Measurements from ENCODE around the gene ST6GALNAC4. TPM values are rescaled to one million over a fixed set of nuclear protein-coding genes. Genes with fewer than 3 reads are reported as not detected.

ST6GALNAC4 gene
- total RNA-seq, 1 experiment from 2014 or later, result 25.7 TPM

DNA sequence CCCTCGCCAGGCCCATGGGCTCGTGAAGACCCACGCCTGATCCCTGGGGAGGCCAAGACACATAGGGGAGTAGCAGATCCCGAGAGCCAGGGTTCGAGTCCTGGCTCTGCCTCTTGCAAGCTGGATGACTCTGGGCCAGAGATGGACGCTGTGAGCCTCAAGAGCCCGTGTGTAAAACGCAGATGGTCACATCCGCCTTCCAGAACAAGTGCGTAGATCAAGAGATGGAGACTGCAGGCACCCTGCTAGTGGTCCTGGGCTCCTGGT lies 8.2 kb downstream of the ST6GALNAC4 start:
- Mint-ChIP-seq H3K9me3 (no peaks in the 10 kb centered on the region), H3K4me1 (peaks cover 19% of the 10 kb centered on the region), H3K36me3 (peaks cover 6% of the 10 kb centered on the region; the same call in 1 of the 2 replicates), H3K27ac (no peak overlapping the region), H3K4me3 (no peak overlapping the region), H3K27me3 (ENCODE audit: low read depth) (no peaks in the 10 kb centered on the region)
- ChIA-PET POLR2A (no interaction called here), CTCF (interaction anchor here (0.6 kb wide), 1 partner anchor 174 kb away, joined by 3 read pairs; the partner anchor contains the start of gene TOR2A)
- TF ChIP-seq, protein P1, sequence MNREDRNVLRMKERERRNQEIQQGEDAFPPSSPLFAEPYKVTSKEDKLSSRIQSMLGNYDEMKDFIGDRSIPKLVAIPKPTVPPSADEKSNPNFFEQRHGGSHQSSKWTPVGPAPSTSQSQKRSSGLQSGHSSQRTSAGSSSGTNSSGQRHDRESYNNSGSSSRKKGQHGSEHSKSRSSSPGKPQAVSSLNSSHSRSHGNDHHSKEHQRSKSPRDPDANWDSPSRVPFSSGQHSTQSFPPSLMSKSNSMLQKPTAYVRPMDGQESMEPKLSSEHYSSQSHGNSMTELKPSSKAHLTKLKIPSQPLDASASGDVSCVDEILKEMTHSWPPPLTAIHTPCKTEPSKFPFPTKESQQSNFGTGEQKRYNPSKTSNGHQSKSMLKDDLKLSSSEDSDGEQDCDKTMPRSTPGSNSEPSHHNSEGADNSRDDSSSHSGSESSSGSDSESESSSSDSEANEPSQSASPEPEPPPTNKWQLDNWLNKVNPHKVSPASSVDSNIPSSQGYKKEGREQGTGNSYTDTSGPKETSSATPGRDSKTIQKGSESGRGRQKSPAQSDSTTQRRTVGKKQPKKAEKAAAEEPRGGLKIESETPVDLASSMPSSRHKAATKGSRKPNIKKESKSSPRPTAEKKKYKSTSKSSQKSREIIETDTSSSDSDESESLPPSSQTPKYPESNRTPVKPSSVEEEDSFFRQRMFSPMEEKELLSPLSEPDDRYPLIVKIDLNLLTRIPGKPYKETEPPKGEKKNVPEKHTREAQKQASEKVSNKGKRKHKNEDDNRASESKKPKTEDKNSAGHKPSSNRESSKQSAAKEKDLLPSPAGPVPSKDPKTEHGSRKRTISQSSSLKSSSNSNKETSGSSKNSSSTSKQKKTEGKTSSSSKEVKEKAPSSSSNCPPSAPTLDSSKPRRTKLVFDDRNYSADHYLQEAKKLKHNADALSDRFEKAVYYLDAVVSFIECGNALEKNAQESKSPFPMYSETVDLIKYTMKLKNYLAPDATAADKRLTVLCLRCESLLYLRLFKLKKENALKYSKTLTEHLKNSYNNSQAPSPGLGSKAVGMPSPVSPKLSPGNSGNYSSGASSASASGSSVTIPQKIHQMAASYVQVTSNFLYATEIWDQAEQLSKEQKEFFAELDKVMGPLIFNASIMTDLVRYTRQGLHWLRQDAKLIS (CRISPR knock-in tag; IDR thresholded peaks at IDR 0.05; ENCODE audit: borderline replicate concordance), result no peak
- TF ChIP-seq, protein P2, sequence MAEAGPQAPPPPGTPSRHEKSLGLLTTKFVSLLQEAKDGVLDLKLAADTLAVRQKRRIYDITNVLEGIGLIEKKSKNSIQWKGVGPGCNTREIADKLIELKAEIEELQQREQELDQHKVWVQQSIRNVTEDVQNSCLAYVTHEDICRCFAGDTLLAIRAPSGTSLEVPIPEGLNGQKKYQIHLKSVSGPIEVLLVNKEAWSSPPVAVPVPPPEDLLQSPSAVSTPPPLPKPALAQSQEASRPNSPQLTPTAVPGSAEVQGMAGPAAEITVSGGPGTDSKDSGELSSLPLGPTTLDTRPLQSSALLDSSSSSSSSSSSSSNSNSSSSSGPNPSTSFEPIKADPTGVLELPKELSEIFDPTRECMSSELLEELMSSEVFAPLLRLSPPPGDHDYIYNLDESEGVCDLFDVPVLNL (CRISPR knock-in tag; IDR thresholded peaks at IDR 0.05; ENCODE audit: borderline replicate concordance, low read depth), result no peak
- TF ChIP-seq ESRRA (CRISPR knock-in tag; IDR thresholded peaks at IDR 0.05; ENCODE audit: borderline replicate concordance) (no peak), CBFB (CRISPR knock-in tag; IDR thresholded peaks at IDR 0.05; ENCODE audit: low read depth) (no peak), SP1 (CRISPR knock-in tag; conservative IDR thresholded peaks at IDR 0.05) (no peak), RELA (CRISPR knock-in tag; IDR thresholded peaks at IDR 0.05; ENCODE audit: borderline replicate concordance) (no peak), ZNF219 (CRISPR knock-in tag; IDR thresholded peaks at IDR 0.05; ENCODE audit: borderline replicate concordance) (no peak), ZMAT4 (CRISPR knock-in tag; IDR thresholded peaks at IDR 0.05) (no peak), ZNF281 (CRISPR knock-in tag; IDR thresholded peaks at IDR 0.05) (no peak), SMAD3 (CRISPR knock-in tag; IDR thresholded peaks at IDR 0.05; ENCODE audit: borderline replicate concordance) (no peak), FOXP4 (CRISPR knock-in tag; IDR thresholded peaks at IDR 0.05) (no peak), MXD4 (CRISPR knock-in tag; IDR thresholded peaks at IDR 0.05; ENCODE audit: borderline replicate concordance) (no peak)
- TF ChIP-seq, protein P3, sequence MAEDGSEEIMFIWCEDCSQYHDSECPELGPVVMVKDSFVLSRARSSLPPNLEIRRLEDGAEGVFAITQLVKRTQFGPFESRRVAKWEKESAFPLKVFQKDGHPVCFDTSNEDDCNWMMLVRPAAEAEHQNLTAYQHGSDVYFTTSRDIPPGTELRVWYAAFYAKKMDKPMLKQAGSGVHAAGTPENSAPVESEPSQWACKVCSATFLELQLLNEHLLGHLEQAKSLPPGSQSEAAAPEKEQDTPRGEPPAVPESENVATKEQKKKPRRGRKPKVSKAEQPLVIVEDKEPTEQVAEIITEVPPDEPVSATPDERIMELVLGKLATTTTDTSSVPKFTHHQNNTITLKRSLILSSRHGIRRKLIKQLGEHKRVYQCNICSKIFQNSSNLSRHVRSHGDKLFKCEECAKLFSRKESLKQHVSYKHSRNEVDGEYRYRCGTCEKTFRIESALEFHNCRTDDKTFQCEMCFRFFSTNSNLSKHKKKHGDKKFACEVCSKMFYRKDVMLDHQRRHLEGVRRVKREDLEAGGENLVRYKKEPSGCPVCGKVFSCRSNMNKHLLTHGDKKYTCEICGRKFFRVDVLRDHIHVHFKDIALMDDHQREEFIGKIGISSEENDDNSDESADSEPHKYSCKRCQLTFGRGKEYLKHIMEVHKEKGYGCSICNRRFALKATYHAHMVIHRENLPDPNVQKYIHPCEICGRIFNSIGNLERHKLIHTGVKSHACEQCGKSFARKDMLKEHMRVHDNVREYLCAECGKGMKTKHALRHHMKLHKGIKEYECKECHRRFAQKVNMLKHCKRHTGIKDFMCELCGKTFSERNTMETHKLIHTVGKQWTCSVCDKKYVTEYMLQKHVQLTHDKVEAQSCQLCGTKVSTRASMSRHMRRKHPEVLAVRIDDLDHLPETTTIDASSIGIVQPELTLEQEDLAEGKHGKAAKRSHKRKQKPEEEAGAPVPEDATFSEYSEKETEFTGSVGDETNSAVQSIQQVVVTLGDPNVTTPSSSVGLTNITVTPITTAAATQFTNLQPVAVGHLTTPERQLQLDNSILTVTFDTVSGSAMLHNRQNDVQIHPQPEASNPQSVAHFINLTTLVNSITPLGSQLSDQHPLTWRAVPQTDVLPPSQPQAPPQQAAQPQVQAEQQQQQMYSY (CRISPR knock-in tag; IDR thresholded peaks at IDR 0.05), result no peak
- TF ChIP-seq, protein P4, sequence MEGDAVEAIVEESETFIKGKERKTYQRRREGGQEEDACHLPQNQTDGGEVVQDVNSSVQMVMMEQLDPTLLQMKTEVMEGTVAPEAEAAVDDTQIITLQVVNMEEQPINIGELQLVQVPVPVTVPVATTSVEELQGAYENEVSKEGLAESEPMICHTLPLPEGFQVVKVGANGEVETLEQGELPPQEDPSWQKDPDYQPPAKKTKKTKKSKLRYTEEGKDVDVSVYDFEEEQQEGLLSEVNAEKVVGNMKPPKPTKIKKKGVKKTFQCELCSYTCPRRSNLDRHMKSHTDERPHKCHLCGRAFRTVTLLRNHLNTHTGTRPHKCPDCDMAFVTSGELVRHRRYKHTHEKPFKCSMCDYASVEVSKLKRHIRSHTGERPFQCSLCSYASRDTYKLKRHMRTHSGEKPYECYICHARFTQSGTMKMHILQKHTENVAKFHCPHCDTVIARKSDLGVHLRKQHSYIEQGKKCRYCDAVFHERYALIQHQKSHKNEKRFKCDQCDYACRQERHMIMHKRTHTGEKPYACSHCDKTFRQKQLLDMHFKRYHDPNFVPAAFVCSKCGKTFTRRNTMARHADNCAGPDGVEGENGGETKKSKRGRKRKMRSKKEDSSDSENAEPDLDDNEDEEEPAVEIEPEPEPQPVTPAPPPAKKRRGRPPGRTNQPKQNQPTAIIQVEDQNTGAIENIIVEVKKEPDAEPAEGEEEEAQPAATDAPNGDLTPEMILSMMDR (IDR thresholded peaks at IDR 0.05), result no peak
- TF ChIP-seq, protein P5, sequence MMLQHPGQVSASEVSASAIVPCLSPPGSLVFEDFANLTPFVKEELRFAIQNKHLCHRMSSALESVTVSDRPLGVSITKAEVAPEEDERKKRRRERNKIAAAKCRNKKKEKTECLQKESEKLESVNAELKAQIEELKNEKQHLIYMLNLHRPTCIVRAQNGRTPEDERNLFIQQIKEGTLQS (CRISPR knock-in tag; conservative IDR thresholded peaks at IDR 0.05), result no peak
- no peak for ATAC-seq
- no peak for DNase-seq (ENCODE audit: low spot score)

All from WTC11 (cell line).